HG03565 (cell line): ENCODE measurements around the gene ANKRD36C.
"Not testable (repeated sequence)": the region's sequence is repeated elsewhere in the genome, so short reads cannot be mapped to it uniquely, and the experiment has no call there.

ENCODE experiments used
- ATAC-seq: cut with Tn5 transposase; IDR thresholded peaks from one replicate; pipeline ENCODE4 v1.9.1; 2021; ENCODE audit warnings: mild to moderate bottlenecking, moderate library complexity; ENCODE audit not compliant: unreplicated experiment

Gene ANKRD36C

DNA sequence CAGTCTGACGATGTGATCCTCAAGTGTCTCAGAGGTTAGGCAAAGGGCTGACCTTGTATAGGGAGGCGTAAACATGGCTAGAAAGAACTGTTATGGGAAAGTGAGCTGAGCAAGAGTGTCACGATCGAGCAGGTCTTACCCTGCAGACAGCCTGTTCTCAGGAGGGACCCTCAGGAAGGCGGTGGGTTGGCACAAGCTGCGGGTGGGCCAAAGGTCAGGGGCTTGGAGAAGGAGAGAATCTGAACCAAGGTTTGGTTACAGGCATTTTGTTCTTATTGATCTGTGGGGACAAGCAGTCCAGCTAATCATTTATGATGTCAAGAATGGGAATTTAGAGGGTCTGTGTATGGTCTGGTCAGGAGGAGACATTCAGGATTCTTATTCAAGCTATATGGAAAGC is 16.4 kb upstream of the ANKRD36C start:
- ATAC-seq = not testable (repeated sequence)

- ATAC-seq = not testable (repeated sequence)
Measured at GRCh38 chr2:96006248-96006647, 14.6 kb upstream of the ANKRD36C start.

GRCh38 chr2:95992520-95993272 is 1.1 kb upstream of the ANKRD36C start:
- peak; percentile 39 for ATAC-seq

- peak; percentile 31 for ATAC-seq
Measured at GRCh38 chr2:95992102-95992501, 478 bp upstream of the ANKRD36C start.

DNA sequence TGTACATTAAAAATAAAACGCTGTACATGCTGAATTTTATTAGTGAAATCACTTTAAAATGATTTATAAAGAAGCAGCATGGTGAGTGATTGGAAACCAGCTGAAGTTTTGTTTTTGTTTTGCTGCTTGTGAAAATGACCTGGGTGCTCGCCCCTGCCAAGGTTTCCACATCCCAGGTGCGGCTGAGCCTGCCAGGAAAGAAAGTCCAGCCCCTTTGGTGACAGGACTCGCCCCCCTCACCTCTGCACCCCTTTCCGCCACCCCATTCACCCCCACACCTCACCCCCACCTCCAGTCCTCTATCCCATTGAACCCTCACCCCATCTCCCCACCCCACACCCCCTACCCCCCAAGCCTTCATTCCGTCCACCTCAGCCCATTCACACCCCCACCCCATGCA is 740 bp downstream of the ANKRD36C start:
- not testable (repeated sequence) for ATAC-seq

DNA sequence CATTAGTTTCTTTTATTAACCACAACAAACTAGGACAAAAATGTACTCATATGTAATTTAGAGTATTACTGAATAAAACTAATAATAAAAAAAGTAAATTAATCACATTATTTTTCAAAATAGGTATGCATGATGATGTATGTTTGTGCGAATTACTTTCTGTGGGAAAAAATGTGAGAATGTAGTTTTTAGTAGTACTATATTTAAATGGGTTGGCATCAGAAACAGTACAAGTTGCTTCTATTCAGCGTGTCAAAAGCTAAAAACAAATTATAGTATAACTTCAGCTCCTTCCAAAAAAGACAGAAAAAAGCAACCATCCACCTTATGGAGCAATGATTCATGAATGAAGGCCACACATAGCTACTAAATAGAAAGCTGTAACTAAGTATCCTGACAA is 40.0 kb downstream of the ANKRD36C start:
- ATAC-seq = not testable (repeated sequence)

GRCh38 chr2:95948039-95948438 is 43.6 kb downstream of the ANKRD36C start:
- not testable (repeated sequence) for ATAC-seq

DNA sequence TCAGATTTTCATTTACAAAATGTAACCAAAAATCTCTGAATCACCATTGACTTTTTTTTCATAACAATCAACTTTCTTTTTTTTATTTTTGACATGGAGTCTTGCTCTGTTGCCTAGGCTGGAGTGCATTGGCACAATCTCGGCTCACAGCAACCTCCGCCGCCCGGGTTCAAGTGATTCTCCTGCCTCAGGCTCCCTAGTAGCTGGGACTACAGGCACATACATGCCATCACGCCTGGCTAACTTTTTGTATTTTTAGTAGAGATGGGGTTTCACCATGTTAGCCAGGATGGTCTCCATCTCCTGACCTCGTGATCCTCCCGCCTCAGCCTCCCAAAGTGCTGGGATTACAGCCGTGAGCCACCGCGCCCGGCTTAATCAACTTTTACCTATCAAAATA is 51.7 kb downstream of the ANKRD36C start:
- ATAC-seq = not testable (repeated sequence)

DNA sequence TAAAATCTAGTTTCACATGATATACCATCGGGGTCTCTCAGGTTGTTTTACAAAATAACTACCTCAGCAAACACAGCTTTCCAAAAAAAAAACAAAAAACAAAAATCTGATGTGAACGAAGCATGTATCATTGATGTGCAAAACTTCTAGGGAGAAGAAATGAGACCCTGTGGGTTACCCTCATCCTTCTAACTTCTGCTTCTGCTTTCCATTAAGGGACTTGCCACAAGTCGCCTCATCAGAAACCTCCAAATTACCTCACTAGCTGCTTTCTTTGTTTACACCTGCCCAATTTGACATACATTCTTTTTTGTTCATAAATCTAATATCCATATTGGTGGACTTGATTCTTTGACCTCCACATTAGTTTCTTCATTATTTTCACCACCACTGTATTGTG is 60.9 kb downstream of the ANKRD36C start:
- ATAC-seq = not testable (repeated sequence)

GRCh38 chr2:95917007-95917406 is 74.6 kb downstream of the ANKRD36C start:
- ATAC-seq = not testable (repeated sequence)

DNA sequence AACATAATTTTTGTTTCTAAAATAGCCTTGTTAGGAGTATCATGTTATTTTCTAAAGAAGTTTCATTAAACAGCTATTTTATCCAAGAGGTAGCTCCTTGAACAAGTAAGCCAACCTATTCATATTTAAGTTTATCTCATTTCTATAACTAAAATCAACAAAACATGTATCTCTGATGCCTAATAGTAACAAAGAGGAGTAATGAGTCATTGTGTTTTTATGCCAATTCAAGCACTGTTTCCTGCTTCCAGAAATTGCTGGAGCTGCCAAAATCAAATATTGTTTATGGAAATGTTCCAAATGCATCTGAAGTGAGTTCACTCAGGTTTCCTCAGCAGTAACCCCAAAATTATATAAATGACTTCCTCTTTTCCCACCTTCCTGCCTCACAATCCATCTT is 76.5 kb downstream of the ANKRD36C start:
- not testable (repeated sequence) for ATAC-seq

- ATAC-seq = not testable (repeated sequence)
Measured at GRCh38 chr2:95911431-95911830, 80.2 kb downstream of the ANKRD36C start.

- not testable (repeated sequence) for ATAC-seq
Measured at GRCh38 chr2:95894443-95894842, 97.2 kb downstream of the ANKRD36C start.

GRCh38 chr2:95867929-95868328 is 123.7 kb downstream of the ANKRD36C start:
- ATAC-seq = not testable (repeated sequence)

- ATAC-seq = not testable (repeated sequence)
Measured at GRCh38 chr2:95867047-95867677, 124.5 kb downstream of the ANKRD36C start.

GRCh38 chr2:95862121-95862520 is 129.5 kb downstream of the ANKRD36C start:
- ATAC-seq = not testable (repeated sequence)

DNA sequence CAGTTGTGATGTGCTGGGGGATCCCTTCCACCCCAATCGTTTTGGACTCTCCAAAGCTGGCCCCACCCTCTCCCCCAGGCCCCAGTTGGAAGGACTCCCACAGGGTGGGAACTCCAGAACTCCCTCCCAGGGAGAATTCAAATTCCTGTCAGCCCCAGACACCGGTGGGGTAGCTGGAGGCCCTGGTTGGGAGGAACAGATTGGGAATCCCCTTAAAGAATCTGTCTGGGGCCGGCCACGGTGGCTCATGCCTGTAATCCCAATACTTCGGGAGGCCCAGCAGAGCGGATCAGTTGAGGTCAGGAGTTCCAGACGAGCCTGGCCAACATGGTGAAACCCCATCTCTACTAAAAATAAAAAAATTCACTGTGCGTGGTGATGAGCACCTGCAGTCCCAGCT is 155.5 kb downstream of the ANKRD36C start:
- no peak for ATAC-seq

- not testable (repeated sequence) for ATAC-seq
Measured at GRCh38 chr2:95834077-95835013, 157.3 kb downstream of the ANKRD36C start.

GRCh38 chr2:95824218-95824617 is 167.4 kb downstream of the ANKRD36C start:
- not testable (repeated sequence) for ATAC-seq

DNA sequence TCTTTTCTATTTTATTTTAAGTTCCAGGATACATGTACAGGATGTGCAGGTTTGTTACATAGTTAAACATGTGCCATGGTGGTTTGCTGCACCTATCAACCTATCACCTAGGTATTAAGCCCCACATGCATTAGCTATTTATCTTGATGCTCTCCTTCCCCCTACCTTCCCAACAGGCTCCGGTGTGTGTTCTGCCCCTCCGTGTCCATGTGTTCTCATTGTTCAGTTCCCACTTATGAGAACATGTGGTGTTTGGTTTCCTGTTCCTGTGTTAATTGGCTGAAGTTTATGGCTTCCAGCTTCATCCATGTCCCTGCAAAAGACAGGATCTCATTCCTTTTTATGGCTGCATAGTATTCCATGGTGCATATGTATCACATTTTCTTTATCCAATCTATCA is 174.1 kb downstream of the ANKRD36C start:
- not testable (repeated sequence) for ATAC-seq

- ATAC-seq = not testable (repeated sequence)
Measured at GRCh38 chr2:95813311-95813710, 178.3 kb downstream of the ANKRD36C start.
